Choroid plexus epithelial cell (primary cell): ENCODE data around the gene MAEL.

Source experiments
- DNase-seq: peaks from one replicate; pipeline ENCODE4 v3.0.0-alpha.2; 2010; ENCODE audit warnings: low read depth
- H3K4me3 ChIP-seq: 2 replicates; pipeline ENCODE4 v1.5.1; 2011; ENCODE audit warnings: low read depth, mild to moderate bottlenecking, control low read depth, low read length, moderate library complexity
- CTCF ChIP-seq: conservative IDR thresholded peaks from 2 replicates; pipeline ENCODE4 v1.5.1; 2011; ENCODE audit warnings: low read depth, mild to moderate bottlenecking, control low read depth, inconsistent platforms, low read length, moderate library complexity

Gene MAEL

GRCh38 chr1:167060141-167061072 is 71.3 kb downstream of the MAEL start:
- peak; percentile 30 for DNase-seq
- no peak overlapping the region for H3K4me3 ChIP-seq

GRCh38 chr1:167061073-167061464 is 72.0 kb downstream of the MAEL start:
- no peak for DNase-seq
- TF ChIP-seq CTCF: no peak
- no peak overlapping the region for H3K4me3 ChIP-seq

More at GRCh38 chr1:167060141-167061072, 71.3 kb downstream of the MAEL start:
- TF ChIP-seq CTCF: peak; percentile 62

- no peak for TF ChIP-seq CTCF
- no peak overlapping the region for H3K4me3 ChIP-seq
- DNase-seq: no peak
Observed at GRCh38 chr1:167064621-167065020, 75.5 kb downstream of the MAEL start.

- TF ChIP-seq CTCF: no peak
- DNase-seq: no peak
- no peak overlapping the region for H3K4me3 ChIP-seq
Observed at GRCh38 chr1:167065471-167065870, 76.4 kb downstream of the MAEL start.

GRCh38 chr1:167066333-167067122 is 77.4 kb downstream of the MAEL start:
- DNase-seq: peak; percentile 62
- H3K4me3 ChIP-seq: peak overlapping the region; percentile 47
- peak; percentile 93 for TF ChIP-seq CTCF

GRCh38 chr1:167067904-167068303 is 78.8 kb downstream of the MAEL start:
- no peak for DNase-seq
- H3K4me3 ChIP-seq: no peak overlapping the region
- TF ChIP-seq CTCF: no peak
